Fibroblast of upper back skin (primary cell): ENCODE data around the gene KRT86.
"Not testable (repeated sequence)": the region's sequence is repeated elsewhere in the genome, so short reads cannot be mapped to it uniquely, and the experiment has no call there.

ENCODE experiments used
- DNase-seq: peaks from one replicate; pipeline ENCODE4 v3.0.0-alpha.2; 2013

The KRT86 gene

GRCh38 chr12:52295663-52296062, 21.2 kb downstream of the KRT86 start:
- DNase-seq, result no peak

DNA sequence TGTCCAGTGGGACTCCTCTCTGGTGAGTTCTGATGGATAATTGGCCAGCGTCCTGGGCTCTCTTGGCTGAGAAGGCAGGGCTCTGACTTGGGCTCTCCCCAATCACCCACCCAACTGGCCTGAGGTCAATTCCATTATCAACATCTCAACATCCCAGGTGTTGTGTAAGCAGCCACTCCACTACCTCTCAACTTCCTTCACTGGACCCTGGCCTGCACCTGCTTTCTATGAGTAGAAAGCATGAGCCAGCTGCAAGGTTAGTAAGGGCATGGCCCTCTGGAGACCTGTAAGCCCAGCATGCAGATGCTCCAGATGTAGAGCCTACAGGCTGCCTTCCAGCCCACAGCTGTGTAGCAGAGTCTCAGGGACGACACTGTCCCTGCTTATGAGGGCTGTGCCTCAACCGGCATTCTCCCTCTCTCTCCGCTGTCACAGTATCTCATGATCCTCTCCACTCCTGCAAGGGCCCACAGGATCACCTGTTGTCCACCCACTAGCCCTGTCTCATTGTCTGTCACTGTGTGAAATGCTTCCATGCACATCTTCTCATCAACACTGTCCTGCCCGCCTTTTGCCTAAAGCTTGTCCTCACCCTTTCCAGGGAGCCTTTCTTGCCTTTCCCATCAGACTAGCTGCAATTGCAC, 22.2 kb downstream of the KRT86 start:
- no peak for DNase-seq

DNA sequence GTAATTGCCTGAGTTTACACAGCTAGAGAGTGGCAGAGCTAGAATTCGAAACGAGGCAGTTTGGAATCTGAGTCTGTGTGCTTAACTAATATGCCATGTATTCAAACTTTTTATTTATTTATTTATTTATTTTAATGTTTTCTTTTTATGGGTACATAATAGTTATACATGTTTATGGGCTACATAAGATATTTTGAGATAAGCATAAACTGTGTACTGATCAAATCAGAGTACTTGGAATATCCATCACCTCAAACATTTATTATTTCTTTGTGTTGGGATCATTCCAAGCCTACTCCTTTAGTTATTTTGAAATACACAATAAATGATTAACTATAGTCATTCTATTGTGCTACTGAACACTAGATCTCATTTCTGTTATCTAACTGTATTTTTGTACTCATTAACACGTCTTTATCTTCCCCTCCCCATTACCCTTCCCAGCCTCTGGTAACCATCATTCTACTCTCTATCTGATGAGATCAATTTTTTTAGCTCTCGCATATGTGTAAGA, 24.3 kb downstream of the KRT86 start:
- no peak for DNase-seq

DNA sequence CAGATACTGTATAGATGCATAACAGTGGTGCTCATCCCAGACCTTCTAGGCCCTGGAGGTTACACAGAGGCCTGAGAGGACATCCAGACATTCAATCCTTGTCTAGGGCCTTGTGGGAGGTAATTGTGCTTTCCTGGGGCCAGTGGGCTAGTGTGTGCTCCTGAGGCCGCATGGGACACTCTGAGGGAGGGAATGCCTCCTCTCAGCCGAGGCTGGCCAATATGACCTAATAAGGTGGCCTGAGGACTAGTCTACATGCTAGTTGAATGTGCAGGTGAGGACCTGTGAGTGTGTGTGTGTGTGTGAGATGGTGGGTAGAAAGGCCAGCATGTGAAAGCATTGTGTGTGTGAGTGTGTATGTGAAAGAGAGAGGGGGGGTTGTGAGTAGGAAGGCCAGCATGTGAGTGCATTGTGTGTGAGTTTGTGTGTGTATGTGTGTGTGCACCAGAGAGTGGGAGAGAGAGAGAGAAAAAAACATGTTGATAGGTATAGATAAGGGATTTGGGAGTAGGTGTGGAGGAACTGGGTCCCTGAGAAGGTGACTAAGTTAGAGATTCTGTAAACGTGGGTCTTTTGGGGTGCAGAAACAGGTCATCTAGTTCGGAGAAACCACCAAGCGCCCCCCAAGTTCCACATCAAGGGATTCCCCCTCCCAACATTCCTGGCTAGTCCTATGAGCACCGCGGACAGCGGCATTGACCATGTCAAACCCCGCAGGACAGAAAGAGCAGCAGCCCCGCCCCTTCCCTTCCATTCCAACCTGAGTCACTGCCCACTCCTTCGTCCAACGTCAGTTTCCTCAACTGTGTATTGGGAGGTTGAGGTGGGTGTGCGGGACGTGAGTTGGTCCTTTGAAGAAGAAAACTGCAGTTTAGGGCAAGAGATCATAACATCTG, 26.6 kb downstream of the KRT86 start:
- no peak for DNase-seq

DNA sequence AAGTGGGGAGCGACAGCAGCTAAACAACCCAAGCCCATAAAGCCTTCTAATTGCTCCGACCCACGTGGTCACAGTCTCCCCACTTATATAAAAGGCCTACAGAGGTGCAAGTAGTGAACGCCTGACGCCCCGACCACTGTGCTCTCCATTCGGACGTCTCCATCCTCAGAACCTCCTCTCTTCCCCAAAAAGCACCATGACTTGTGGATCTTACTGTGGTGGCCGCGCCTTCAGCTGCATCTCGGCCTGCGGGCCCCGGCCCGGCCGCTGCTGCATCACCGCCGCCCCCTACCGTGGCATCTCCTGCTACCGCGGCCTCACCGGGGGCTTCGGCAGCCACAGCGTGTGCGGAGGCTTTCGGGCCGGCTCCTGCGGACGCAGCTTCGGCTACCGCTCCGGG, 27.3 kb downstream of the KRT86 start:
- not testable (repeated sequence) for DNase-seq

DNA sequence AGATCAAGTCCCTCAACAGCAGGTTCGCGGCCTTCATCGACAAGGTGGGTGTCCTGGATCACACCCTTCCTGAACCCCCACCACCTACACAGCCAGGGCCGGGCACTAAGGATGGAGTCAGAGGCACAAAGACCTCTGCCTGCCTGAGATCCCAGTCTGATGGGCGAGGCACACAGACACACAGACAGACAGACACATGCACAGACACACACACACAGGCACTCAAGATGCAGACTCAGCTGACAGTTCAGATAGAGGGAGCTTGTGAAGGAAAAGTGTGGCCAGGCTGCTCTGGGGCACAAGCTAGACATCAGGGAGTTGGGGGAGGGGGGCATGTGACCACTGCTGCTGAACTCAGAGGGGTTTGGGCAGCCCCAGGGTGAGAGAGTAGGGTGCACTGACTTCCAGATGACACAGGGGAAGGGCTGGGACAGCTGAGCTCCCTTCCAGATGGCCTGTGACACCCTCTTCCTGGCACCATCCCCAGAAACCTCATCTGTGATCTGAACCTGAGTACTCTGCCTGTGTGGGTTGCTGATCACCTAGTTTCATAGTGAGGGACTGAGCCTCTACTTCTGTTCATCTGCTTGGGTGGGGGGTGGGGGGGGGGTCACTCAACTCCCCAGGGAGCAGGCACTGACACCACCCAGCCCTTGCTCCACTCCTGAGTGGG, 27.9 kb downstream of the KRT86 start:
- DNase-seq, result not testable (repeated sequence)

GRCh38 chr12:52304941-52305411, 30.5 kb downstream of the KRT86 start:
- DNase-seq, result not testable (repeated sequence)

DNA sequence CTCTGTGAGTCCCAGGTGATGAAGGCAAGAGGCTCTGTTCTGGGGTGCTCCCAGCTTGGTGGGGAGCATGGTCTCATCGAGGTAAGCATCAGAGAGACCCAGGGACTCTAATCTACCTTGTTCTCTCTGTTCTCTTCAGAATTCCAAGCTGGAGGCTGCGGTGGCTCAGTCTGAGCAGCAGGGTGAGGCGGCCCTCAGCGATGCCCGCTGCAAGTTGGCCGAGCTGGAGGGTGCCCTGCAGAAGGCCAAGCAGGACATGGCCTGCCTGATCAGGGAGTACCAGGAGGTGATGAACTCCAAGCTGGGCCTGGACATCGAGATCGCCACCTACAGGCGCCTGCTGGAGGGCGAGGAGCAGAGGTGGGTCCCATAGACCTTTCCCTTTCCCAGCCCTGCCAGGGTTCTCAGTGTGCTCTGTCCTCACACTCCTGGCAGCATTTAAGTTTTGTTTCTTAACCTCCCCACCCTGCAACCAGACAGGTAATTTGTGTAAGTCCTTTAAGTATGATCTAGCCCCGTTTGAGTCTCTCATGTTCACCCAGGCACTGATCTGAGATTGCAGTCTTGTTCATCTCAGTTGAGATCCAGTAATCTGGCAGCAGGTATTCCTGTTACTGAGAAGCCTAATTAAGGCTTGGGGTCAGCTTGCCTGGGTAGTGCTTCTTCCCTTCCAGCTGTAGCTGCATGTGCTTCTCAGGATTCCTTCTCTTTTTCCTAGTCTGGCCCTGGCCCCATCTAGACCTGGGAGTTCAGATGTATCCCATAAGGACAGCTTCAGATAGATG, 31.7 kb downstream of the KRT86 start:
- no peak for DNase-seq

DNA sequence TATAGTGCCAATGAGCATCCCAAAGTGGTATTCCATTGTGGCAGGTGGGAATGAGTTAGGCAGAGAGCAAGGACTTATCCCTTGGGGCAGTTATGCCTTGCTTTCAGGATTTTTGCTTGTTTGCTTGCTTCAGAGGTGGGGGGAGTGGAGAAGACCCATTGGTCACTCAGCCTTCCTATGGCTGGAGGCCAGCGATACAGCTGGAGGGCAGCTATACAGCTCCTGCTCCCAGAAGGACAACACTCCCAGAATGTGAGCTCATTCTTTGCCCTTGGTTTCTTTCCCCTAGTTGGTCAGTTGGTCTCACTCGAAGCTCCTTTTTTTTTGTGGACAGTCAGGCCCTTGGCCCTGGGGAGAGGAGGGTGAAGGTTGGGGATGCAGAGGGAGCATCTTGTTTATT, 32.3 kb downstream of the KRT86 start:
- no peak for DNase-seq

DNA sequence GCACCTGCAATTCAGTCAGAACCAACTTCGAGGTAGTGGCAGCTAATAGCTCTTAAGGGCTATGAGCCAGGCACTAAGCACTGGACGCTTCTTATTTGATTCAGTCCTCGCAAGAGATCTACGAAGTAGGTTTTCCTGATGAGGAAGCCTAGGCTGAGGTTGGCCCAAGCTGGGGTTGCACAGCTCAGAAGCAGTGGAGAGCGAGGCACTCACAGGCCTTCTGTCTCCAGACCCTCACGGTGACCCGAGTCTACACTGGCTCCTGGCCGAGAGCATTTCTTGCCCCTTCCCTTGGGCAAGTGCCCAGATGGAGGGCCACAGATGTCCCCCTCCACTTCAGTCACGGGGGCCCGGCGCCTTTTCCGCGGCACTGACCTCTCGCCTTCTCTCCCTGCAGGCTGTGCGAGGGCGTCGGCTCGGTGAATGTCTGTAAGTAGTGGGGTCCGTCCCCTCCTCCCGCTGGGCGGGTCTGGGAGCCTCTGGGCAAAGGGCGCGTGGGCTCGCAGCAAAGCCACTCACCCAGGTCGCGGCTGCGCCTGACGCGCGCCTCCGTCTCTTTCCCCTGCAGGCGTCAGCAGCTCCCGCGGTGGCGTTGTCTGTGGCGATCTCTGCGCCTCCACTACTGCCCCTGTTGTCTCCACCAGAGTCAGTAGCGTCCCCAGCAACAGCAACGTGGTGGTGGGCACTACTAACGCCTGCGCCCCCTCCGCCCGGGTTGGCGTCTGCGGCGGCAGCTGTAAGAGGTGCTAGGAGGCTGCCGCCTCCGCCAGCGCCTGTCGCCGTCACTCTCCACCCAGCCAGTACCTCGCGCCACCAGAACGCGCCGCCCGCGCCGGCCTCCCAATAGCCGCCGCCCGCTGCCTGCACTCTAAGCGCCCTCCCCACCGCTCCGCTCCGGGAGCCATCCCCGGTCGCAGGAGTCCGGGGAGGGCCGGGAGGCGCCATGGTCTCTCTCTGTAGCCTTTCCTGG, 33.7 kb downstream of the KRT86 start:
- DNase-seq, result no peak

- DNase-seq, result no peak
Observed at GRCh38 chr12:52308806-52309425, 34.5 kb downstream of the KRT86 start.

DNA sequence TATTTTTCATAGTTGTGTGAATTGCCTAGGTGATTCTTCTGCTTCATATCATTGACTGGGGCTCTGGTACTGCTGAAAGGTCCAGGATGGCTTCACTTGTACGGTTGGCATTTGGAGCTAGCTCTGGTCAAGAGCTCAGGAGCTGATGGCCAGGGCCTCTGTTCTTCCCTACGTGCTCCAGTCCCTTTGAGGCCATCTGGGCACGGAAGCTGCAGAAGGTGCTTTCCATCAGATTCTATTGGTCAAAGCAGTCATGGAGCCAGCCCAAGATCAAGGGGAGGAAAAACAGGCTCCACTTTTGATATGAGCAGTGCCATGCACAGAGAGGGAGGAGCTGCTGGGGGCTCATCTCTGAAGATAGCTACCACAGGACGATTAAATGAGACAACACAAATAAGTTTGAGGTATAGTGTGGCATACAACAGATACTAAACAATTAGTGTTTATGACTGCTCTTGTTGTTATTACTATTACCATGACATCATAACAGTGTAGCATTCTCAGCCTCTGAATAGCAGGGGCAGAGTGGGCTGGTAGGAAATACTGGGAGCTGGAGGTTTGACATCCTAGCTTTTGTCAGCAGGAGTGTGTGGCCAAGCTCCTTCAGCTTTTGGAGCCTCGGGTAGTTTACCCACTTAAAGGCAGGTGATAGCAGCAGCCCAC, 36.3 kb downstream of the KRT86 start:
- DNase-seq, result no peak

DNA sequence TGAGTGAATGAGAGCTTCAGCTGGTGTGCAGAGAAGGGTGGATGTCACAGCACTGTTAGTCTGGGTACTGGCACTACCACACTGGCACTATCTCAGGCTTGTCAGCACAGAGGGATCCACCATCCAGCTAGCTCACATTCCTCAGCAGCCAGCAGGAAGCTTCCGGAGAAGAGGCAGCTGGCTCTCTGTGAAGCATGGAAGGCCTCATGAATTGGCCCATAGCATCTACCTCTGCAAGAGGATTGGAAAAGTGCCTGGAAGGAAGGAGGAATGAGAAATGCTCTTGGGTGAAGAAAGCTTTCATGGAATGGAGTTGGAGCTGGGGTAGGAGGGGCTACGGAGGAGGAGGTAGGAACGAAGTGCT, 36.8 kb downstream of the KRT86 start:
- peak; percentile 16 for DNase-seq

DNA sequence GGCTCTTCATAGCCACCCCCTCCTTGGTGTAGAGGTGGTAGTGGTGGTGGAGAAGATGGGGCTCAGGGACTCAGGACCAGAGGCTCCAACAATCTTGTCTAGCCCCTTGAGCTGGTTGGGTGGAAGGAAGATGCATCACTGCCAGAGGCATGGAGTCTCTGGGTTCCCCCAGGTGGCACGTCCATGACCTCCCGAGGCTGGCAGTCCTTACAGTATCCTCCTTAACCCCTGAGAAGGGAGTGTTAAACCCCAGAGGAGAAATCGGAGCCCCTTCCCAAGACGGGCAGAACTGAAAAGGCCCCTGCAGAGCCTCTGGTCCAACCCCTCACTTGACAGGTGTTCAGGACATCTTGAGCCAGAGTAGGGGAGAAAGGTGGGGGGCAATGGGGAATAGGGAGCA, 37.6 kb downstream of the KRT86 start:
- no peak for DNase-seq

DNA sequence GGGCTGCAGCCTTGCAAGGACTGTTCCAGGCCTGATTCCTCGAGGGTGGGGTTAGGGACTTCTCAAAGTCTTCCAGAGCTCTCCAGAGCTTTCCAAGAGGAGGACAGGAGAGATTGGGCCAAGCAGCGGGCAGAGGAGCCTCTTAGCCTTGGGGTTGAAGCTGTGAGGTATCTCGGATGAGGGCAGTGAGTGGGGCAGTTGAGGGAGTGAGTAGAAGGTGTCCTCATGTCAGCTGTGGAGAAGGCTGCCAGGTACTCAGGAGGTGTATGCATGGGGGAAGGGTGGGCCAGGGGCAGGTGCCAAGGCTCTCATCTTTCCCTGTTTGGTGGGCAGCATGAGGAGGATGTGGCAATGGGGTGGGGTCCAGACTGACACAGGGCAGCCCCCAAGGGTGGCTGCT, 39.0 kb downstream of the KRT86 start:
- no peak for DNase-seq

DNA sequence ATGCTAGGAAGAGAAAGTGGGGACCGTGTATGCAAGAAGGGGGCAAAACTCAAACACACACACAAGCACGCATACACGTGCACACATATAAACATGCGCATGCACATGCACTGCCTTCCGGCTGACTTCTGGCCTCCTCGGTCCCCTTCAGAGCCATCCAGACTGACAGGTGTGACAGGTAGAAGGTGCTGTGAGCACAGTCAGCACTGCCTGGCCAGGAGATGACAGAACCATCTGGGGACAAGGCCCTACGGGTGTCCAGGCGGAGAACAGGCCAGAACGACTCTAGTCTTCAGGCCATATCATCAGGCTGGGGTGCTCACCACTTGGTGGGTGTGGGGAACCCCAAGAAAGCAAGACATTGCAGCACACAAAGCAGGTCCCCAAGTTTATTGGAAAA, 39.5 kb downstream of the KRT86 start:
- DNase-seq, result no peak

DNA sequence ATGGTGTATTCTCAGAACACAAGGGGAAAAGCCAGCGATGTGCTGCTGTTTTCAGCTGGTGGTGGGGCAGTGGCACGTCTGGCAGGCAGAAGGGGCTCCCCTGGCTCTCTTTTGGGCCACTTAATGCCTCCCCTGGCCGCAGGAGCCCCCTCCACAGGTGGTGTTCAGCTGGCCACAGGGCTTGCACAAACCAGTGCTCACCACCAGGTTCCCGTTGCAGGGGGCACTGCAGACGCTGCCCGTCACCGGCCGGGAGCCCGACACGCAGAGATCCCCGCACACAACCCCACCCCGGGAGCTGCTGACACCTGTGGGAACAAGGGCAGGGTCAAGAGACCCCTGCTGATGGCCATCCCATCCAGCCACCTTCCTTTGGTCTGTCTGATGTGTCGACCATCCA, 40.1 kb downstream of the KRT86 start:
- DNase-seq, result no peak

GRCh38 chr12:52315721-52316120, 41.3 kb downstream of the KRT86 start:
- not testable (repeated sequence) for DNase-seq

DNA sequence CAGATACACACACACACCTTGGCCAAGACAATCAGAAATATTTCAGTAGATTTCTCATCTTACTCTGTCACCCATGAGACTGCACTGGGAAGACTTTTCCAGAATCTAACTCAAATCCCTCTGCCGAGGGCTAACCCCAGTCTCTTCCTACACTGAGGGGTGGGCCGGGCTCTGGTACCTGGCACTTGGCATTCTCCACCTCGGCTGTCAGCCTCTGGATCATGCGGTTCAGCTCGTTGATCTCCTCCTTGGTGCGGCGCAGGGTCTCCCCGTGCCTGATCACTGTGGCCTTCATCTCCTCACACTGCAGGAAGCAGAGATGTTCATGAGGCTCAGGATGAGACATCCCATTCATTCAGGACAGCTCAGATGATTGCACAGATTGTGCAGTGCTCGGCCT, 41.8 kb downstream of the KRT86 start:
- DNase-seq, result no peak

GRCh38 chr12:52316701-52317100, 42.3 kb downstream of the KRT86 start:
- DNase-seq, result no peak
